GM10248 (cell line): Measurements from ENCODE around the gene ATP1A4.

Experiments used
- CTCF ChIA-PET: fragments of 300-600 bp; sonication (Branson Sonifier 250); formaldehyde crosslinking; extraction: SDS; loops from one replicate; lab custom pipeline; 2021; ENCODE audit warnings: antibody characterized with exemption; lab: Yijun Ruan, JAX
- POLR2A ChIA-PET: fragments of 350-650 bp; sonication (Branson Sonifier 250); formaldehyde crosslinking; extraction: SDS; loops from one replicate; lab custom pipeline; 2020; ENCODE audit warnings: antibody characterized with exemption; lab: Yijun Ruan, JAX
- DNase-seq: peaks from one replicate; pipeline ENCODE4 v3.0.0; 2012; ENCODE audit errors: extremely low spot score
- TF ChIP-seq, protein P1 (sequence below): IDR thresholded peaks from 2 replicates; pipeline ENCODE4 v1.5.1; 2012; ENCODE audit warnings: mild to moderate bottlenecking, low read depth; ENCODE audit errors: extremely low read depth, missing control alignments, control extremely low read depth

The ATP1A4 gene

DNA sequence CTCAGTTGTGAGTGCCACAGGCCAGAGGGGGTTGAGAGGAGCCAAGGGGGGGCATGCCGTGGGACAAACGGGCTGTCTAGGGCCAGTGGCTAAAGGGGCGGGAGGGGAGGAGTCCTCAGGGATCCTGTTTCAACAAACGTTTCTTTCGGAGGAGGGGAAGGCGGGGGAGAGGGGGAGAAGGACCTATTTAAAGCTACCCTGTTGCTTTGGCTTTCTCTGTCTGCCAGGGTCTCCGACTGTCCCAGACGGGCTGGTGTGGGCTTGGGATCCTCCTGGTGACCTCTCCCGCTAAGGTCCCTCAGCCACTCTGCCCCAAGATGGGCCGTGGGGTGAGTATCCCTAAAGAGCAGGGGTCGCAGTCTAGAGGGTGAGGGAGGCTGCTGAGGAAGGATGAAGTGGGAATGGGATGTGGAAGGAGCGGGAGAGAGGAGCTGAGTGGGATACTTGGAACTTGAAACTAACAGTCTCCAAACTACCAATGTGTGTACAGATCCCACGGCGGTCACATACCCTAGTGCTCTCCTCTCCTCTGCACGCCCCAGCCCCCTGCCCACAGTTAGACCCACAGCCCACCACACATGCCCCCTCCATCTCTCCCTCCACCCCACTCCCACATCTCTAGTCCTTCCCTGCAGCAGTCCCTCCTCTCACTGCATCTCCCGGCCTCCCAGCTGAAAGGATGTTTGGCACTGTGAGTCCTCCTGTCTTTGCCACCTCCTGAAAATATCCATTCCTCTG lies 35.7 kb upstream of the ATP1A4 start, which contains the start of gene ATP1A2:
ATP1A2 (plus strand) TSS at position 215 of the 738 bp plus-strand sequence; CDS start at position 318, 103 bp downstream.
- TF ChIP-seq, protein P1, sequence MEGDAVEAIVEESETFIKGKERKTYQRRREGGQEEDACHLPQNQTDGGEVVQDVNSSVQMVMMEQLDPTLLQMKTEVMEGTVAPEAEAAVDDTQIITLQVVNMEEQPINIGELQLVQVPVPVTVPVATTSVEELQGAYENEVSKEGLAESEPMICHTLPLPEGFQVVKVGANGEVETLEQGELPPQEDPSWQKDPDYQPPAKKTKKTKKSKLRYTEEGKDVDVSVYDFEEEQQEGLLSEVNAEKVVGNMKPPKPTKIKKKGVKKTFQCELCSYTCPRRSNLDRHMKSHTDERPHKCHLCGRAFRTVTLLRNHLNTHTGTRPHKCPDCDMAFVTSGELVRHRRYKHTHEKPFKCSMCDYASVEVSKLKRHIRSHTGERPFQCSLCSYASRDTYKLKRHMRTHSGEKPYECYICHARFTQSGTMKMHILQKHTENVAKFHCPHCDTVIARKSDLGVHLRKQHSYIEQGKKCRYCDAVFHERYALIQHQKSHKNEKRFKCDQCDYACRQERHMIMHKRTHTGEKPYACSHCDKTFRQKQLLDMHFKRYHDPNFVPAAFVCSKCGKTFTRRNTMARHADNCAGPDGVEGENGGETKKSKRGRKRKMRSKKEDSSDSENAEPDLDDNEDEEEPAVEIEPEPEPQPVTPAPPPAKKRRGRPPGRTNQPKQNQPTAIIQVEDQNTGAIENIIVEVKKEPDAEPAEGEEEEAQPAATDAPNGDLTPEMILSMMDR, result no peak
- CTCF ChIA-PET, result interaction anchor here (1.2 to 1.3 kb wide), 2 partner anchors 10 to 15 kb away, joined by 3 to 4 read pairs; no protein-coding TSS in a partner anchor
- DNase-seq, result no peak
- POLR2A ChIA-PET, result no interaction called here

DNA sequence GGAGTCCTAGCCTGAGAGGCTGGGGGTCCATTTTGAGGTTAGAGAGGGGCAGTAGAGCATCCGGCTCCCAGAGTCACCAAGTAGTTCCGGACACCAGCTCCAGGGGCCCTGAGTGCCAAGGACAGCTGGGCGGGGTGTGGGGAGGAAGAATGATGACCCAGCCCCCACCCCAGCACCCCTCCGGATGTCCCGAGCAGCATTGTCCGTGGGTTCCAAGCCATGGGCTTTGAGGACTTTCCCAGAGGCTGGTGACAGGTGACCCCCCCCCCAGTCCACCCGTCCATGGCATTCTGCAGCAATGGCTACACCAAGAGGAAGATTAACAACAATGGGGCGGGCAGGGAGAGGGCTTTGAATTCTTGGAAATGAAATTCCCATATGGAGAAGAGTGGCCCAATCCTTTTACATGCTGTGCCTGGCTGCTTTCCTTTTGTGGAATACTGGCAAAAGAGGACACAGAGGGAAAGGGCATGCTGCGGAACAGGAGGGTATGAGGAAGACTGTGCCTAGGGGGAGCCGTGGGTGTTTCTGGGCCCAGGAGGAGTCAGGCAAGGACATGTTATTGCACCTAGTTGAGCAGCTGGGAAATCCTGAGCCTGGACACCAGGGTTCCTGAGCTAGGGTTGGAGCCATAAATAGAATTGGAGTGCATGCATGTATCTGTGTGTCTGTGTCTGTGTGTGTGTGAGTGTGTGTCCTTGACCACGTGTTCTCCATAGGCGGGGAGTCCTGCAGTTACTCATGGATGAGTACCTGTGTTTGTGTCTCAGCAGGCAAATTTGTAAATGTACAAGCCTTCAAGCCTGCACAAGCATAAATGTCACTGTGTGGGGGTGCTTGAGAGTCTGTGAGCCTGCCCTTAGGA lies 34.9 kb upstream of the ATP1A4 start:
- CTCF ChIA-PET, result interaction anchor here (0.9 to 1.8 kb wide), 5 partner anchors 9 to 71 kb away, joined by 3 to 5 read pairs (median 3); no protein-coding TSS in a partner anchor
- TF ChIP-seq, protein P1, result no peak
- DNase-seq, result no peak
- POLR2A ChIA-PET, result no interaction called here

DNA sequence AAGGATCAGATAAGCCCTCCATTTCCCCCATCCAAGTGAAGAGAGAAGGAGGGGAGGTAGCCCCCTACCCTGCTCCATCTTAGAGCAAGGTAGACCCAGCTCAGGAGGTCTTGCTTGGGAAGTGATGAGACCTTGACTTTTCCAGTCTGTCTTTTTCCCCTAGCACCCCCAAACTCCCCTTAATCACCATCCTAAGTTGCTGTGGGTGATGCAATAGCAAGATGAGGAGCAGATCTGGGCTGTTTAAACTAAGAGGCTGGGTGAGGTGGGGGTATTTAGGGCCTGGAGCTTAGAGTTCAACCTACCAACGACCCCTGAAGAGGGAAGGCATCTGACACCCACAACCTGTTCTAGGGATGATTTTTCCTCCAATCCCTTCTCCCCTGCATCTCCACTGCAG lies 34.1 kb upstream of the ATP1A4 start:
- CTCF ChIA-PET, result interaction anchor here (0.9 to 1.8 kb wide), 5 partner anchors 9 to 71 kb away, joined by 3 to 5 read pairs (median 3); no protein-coding TSS in a partner anchor
- TF ChIP-seq, protein P1, result no peak
- DNase-seq, result no peak
- POLR2A ChIA-PET, result no interaction called here

DNA sequence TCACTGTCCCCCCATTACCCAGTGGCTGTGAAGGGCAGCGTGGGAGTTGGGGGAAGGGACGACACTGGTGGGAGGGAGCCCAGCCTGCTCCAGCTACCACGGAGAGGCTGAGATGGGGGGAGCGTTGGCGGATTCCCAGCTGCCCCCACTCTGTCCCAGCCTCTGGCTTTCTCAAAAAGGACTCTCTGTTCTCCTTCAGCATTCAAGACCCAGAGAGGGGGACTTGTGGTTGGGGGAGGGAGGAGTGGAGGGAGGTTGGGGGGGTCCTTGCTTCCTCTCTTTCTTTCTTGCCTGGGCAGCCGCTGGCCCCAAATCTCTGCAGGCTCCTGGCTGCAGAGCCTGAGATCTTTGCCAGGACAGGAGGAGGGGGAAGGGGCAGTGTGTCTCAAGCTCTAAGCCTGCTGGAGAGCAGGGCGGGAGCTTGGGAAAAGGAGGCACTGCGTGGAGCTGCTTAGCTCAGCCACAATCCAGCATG lies 33.7 kb upstream of the ATP1A4 start:
- ChIA-PET CTCF (interaction anchor here (0.9 to 1.8 kb wide), 6 partner anchors 10 to 72 kb away, joined by 3 to 5 read pairs (median 4); no protein-coding TSS in a partner anchor), POLR2A (no interaction called here)
- no peak for DNase-seq
- TF ChIP-seq, protein P1, result no peak

DNA sequence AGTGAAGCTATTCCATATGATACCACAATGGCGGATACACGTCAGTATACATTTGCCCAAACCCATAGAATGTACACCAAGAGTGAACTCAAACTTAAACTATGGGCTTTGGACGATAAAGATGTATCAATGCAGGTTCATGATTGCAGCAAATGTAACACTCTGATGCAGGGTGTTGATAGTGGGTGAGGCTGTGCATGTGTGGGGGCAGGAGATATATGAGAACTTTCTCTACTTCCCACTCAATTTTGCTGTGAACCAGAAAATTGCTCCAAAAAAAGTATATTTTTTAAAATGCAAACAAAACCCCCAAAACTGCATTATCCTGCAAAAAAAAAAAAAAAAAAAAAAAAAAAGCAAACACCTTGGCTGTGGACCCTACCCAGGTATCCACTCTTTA lies 32.5 kb upstream of the ATP1A4 start:
- POLR2A ChIA-PET, result no interaction called here
- TF ChIP-seq, protein P1, result no peak
- DNase-seq, result no peak
- CTCF ChIA-PET, result interaction anchor here (0.9 to 1.8 kb wide), 3 partner anchors 14 to 73 kb away, joined by 3 to 5 read pairs (median 5); partner anchors contain the start of gene IGSF8

DNA sequence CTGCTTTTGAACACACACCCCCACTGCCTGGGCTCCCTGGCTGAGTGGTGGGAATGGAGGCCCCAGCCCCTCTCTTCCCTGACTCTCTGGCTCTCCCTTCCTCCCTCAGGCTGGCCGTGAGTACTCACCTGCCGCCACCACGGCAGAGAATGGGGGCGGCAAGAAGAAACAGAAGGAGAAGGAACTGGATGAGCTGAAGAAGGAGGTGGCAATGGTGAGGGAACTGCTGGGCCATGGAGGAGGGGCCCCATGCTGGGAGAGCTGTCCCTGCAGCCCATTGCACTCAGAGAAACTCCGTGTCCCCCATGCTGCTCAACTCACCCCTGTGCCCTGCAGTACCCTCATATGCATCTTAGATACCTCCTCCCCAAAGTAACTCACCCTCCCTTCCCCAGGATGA lies 30.6 kb upstream of the ATP1A4 start:
- DNase-seq, result no peak
- ChIA-PET CTCF (interaction anchor here (1.5 kb wide), 1 partner anchor 131 kb away, joined by 4 read pairs; no protein-coding TSS in a partner anchor), POLR2A (no interaction called here)
- TF ChIP-seq, protein P1, result no peak
